ENCODE data around the gene KHDRBS2. TPM values are rescaled to one million over a fixed set of nuclear protein-coding genes. Genes with fewer than 3 reads are reported as not detected.

Gene KHDRBS2
- total RNA-seq, 1 donor from 2014 or later, result not detected

- Histone ChIP-seq H3K9me3 (no peaks in the 10 kb centered on the region), H3K27ac (no peak overlapping the region), H3K27me3 (no peaks in the 10 kb centered on the region), H3K4me1 (no peaks in the 10 kb centered on the region), H3K36me3 (no peaks in the 10 kb centered on the region), H3K4me3 (no peak overlapping the region)
- TF ChIP-seq CTCF (IDR thresholded peaks at IDR 0.05), result no peak
- intact Hi-C loops (cut with DNase I), result no loop called here
- no peak for DNase-seq (ENCODE audit: low spot score in 2 of 2)
Observed at GRCh38 chr6:61901748-61902147, 384.3 kb downstream of the KHDRBS2 start.

- TF ChIP-seq CTCF (IDR thresholded peaks at IDR 0.05), result no peak
- Histone ChIP-seq H3K4me1 (no peaks in the 10 kb centered on the region), H3K27me3 (no peaks in the 10 kb centered on the region), H3K27ac (no peak overlapping the region), H3K36me3 (no peaks in the 10 kb centered on the region), H3K4me3 (no peak overlapping the region), H3K9me3 (no peaks in the 10 kb centered on the region)
- DNase-seq (ENCODE audit: low spot score in 2 of 2), result no peak
- intact Hi-C loops (cut with DNase I), result no loop called here
Observed at GRCh38 chr6:61894536-61894935, 391.5 kb downstream of the KHDRBS2 start.

GRCh38 chr6:61887423-61887822 is 398.6 kb downstream of the KHDRBS2 start:
- H3K4me3 ChIP-seq, result no peak overlapping the region

GRCh38 chr6:61886608-61887259 is 399.3 kb downstream of the KHDRBS2 start:
- intact Hi-C loops (cut with DNase I), result no loop called here
- Histone ChIP-seq H3K9me3 (no peaks in the 10 kb centered on the region), H3K27ac (no peak overlapping the region), H3K27me3 (no peaks in the 10 kb centered on the region), H3K4me1 (no peaks in the 10 kb centered on the region), H3K4me3 (no peak overlapping the region), H3K36me3 (no peaks in the 10 kb centered on the region)
- DNase-seq (ENCODE audit: low spot score in 2 of 2), result no peak
- TF ChIP-seq CTCF (IDR thresholded peaks at IDR 0.05), result no peak

More at GRCh38 chr6:61887423-61887822, 398.6 kb downstream of the KHDRBS2 start:
- Histone ChIP-seq H3K36me3 (no peaks in the 10 kb centered on the region), H3K9me3 (no peaks in the 10 kb centered on the region), H3K27ac (no peak overlapping the region), H3K27me3 (no peaks in the 10 kb centered on the region), H3K4me1 (no peaks in the 10 kb centered on the region)
- intact Hi-C loops (cut with DNase I), result no loop called here
- DNase-seq (ENCODE audit: low spot score in 2 of 2), result no peak
- no peak for TF ChIP-seq CTCF (IDR thresholded peaks at IDR 0.05)

GRCh38 chr6:61869632-61870400 is 416.2 kb downstream of the KHDRBS2 start:
- H3K36me3 ChIP-seq, result no peaks in the 10 kb centered on the region
- DNase-seq (ENCODE audit: low spot score in 2 of 2), result no peak

More at GRCh38 chr6:61869632-61870400, 416.2 kb downstream of the KHDRBS2 start:
- intact Hi-C loops (cut with DNase I), result no loop called here
- no peak overlapping the region for H3K4me3 ChIP-seq
- H3K9me3 ChIP-seq, result no peaks in the 10 kb centered on the region
- no peak overlapping the region for H3K27ac ChIP-seq
- no peak for TF ChIP-seq CTCF (IDR thresholded peaks at IDR 0.05)
- H3K27me3 ChIP-seq, result no peaks in the 10 kb centered on the region
- no peaks in the 10 kb centered on the region for H3K4me1 ChIP-seq

All from ascending aorta (tissue), 2 donors.